A549 (cell line): Measurements from ENCODE around the gene TTLL1.

ENCODE experiments used
- CTCF ChIP-seq: fragments of >200 bp; sonication (Bioruptor Twin); formaldehyde crosslinking; IDR thresholded peaks from 3 replicates; pipeline ENCODE4 v1.5.1; 2016
- EP300 ChIP-seq, 2 experiments: fragments of >200 bp; sonication (Bioruptor Twin); formaldehyde crosslinking; IDR thresholded peaks; 2 replicates in 1 of 2; 3 replicates in 1 of 2; pipeline ENCODE4 v1.6.1; 2016 to 2017
- HMGXB4 ChIP-seq: fragments of 250-450 bp; sonication (Bioruptor Pico); IDR thresholded peaks from 2 replicates; pipeline ENCODE4 v1.5.0; 2021; ENCODE audit warnings: mild to moderate bottlenecking, moderate library complexity, borderline replicate concordance
- PHF8 ChIP-seq: fragments of 200-600 bp; sonication (generic); IDR thresholded peaks from 2 replicates; pipeline ENCODE4 v1.6.1; 2016; ENCODE audit warnings: low read depth, mild to moderate bottlenecking, antibody characterized with exemption, moderate library complexity, borderline replicate concordance
- RAD21 ChIP-seq, 2 experiments: fragments of >200 bp in 1 of 2; sonication (Bioruptor Twin) in 1 of 2; formaldehyde crosslinking in 1 of 2; IDR thresholded peaks in 1 of 2; conservative IDR thresholded peaks in 1 of 2; 2 replicates in 1 of 2; 3 replicates in 1 of 2; pipeline ENCODE4 v1.6.1; 2012 to 2018; ENCODE audit warnings: inconsistent platforms in 1 of 2

GRCh38 chr22:43039800-43040199 is 49.4 kb downstream of the TTLL1 start:
- TF ChIP-seq CTCF: no peak
- no peak for TF ChIP-seq EP300 (IDR thresholded peaks at IDR 0.05)
- TF ChIP-seq RAD21 (conservative IDR thresholded peaks at IDR 0.05 in 1 of 2, IDR thresholded peaks at IDR 0.05 in 1 of 2): no peak
- TF ChIP-seq PHF8: no peak
- TF ChIP-seq HMGXB4 (CRISPR knock-in tag): no peak
